K562 (cell line): ENCODE data around the gene DGCR2. TPM values are rescaled to one million over a fixed set of nuclear protein-coding genes. Genes with fewer than 3 reads are reported as not detected.
A peak's percentile ranks its signal among the peaks of the same experiment; 100 is the strongest.

Experiments
- CEBPZ ChIP-seq: fragments of 150-350 bp; IDR thresholded peaks from 2 replicates; pipeline ENCODE4 v1.6.1; 2014; ENCODE audit warnings: low read depth, mild to moderate bottlenecking, low read length, borderline replicate concordance
- JUNB ChIP-seq: fragments of 450-650 bp; formaldehyde crosslinking; conservative IDR thresholded peaks from 2 replicates; pipeline ENCODE4 v1.4.0; 2020; ENCODE audit warnings: mild to moderate bottlenecking
- MCM3 ChIP-seq: fragments of 450-650 bp; IDR thresholded peaks from 2 replicates; pipeline ENCODE4 v1.6.1; 2016
- PHF8 ChIP-seq: fragments of 200-600 bp; sonication (generic); IDR thresholded peaks from 2 replicates; pipeline ENCODE4 v1.6.1; 2012; ENCODE audit warnings: mixed run types, mild to moderate bottlenecking, inconsistent platforms, low read length, moderate library complexity, borderline replicate concordance
- PHTF2 ChIP-seq: fragments of 250-450 bp; sonication (Bioruptor Pico); IDR thresholded peaks from 2 replicates; pipeline ENCODE4 v1.5.0; 2021; ENCODE audit warnings: mild to moderate bottlenecking
- ZNF280A ChIP-seq: fragments of 450-650 bp; IDR thresholded peaks from 2 replicates; pipeline ENCODE4 v1.6.1; 2018; ENCODE audit warnings: mild to moderate bottlenecking, low read depth; ENCODE audit not compliant: partially characterized antibody
- polyA plus RNA-seq, 8 experiments: library from polyadenylated mRNA; depleted of rRNA in 4 of 8; stranded (reverse) in 5 of 8; unstranded in 3 of 8; fragments of >200 nt; fragmentation: Nextera tagmentation in 2 of 8; fragmentation: Illumina TruSeq in 1 of 8; extraction: Ambion mirVana in 2 of 8; extraction: Trizol in 1 of 8; gene quantifications; 2 replicates each; pipeline versions ENCODE4 v1.2.1 to v1.2.3, GENCODE V29; 2011 to 2014; ENCODE audit warnings: inconsistent platforms in 1 of 8, missing spikeins in 1 of 8
- total RNA-seq, 7 experiments: library from RNA; depleted of rRNA in 6 of 7; stranded (reverse); fragments of >200 nt in 6 of 7; fragmentation: Illumina TruSeq in 2 of 7; extraction: Trizol in 2 of 7; gene quantifications; 2 replicates each; pipeline versions ENCODE4 v1.2.1 to v1.2.3, GENCODE V29; 2011 to 2021; ENCODE audit warnings: low replicate concordance in 1 of 7
- TF ChIP-seq, protein P1 (sequence below): fragments of 250-450 bp; sonication (Bioruptor Pico); IDR thresholded peaks from 2 replicates; pipeline ENCODE4 v1.9.0; 2021; ENCODE audit warnings: mild to moderate bottlenecking, inconsistent platforms

Gene DGCR2
- total and polyA plus RNA-seq, 9 of the 15 experiments (the other 6 are each of a cell fraction or from before 2014, with no cell fraction given), result 0.69 to 101 (median 56.4) TPM

DNA sequence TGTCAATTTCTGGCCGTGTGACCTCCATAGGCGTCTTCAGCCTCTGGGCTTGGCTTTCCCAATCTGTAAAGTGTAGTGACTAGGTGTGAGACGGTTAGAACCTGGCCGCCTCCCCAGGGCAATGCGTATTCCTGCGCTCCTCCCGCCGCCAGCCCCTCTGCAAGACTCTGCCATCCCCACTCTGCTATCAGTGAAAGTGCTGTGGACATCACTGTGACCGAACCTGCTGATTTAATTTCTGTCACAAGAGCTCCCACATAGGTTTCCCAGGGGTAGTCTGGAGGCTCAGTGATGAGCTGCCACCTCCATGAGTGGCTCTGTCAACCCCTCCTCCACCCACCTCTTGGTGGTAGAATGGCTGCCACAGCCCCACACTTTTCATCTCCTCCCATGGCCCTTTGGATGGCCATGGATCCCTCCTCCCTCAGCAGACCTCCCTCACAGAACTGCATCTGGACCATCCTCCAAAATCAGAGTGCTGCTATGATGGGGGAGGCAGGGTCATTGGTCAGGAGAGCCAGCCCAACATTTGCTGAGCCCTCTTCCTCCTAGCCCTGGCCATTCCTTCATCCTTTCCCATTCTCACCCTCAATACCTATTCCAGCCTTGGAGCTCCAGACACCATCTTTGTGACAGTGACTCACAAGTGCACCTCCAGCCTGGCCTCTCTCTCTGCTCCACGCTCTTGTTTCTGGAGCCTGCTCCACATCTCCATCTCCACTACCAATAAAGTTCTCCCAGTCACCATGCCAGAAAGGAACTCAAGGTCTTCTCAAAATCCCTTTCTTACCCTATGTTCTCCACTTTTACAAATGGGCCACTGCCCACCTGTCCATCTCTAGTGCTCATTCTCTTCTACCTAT, 29.3 kb upstream of the DGCR2 start (continued):
- TF ChIP-seq MCM3 (peak; percentile 90), JUNB (0 out of 2 replicates have a peak, but pooled peaks have one; percentile 9), PHF8 (no peak), PHTF2 (CRISPR knock-in tag) (no peak), ZNF280A (no peak), CEBPZ (peak; percentile 63; the same call in 1 of the 2 replicates)
- TF ChIP-seq, protein P1, sequence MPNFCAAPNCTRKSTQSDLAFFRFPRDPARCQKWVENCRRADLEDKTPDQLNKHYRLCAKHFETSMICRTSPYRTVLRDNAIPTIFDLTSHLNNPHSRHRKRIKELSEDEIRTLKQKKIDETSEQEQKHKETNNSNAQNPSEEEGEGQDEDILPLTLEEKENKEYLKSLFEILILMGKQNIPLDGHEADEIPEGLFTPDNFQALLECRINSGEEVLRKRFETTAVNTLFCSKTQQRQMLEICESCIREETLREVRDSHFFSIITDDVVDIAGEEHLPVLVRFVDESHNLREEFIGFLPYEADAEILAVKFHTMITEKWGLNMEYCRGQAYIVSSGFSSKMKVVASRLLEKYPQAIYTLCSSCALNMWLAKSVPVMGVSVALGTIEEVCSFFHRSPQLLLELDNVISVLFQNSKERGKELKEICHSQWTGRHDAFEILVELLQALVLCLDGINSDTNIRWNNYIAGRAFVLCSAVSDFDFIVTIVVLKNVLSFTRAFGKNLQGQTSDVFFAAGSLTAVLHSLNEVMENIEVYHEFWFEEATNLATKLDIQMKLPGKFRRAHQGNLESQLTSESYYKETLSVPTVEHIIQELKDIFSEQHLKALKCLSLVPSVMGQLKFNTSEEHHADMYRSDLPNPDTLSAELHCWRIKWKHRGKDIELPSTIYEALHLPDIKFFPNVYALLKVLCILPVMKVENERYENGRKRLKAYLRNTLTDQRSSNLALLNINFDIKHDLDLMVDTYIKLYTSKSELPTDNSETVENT (CRISPR knock-in tag), result no peak; the same call in 1 of the 2 replicates
